ENCODE data around the gene ERMARD. TPM values are rescaled to one million over a fixed set of nuclear protein-coding genes. Genes with fewer than 3 reads are reported as not detected.

Gene ERMARD
- total RNA-seq, 1 experiment from 2014 or later: 22.0 TPM

DNA sequence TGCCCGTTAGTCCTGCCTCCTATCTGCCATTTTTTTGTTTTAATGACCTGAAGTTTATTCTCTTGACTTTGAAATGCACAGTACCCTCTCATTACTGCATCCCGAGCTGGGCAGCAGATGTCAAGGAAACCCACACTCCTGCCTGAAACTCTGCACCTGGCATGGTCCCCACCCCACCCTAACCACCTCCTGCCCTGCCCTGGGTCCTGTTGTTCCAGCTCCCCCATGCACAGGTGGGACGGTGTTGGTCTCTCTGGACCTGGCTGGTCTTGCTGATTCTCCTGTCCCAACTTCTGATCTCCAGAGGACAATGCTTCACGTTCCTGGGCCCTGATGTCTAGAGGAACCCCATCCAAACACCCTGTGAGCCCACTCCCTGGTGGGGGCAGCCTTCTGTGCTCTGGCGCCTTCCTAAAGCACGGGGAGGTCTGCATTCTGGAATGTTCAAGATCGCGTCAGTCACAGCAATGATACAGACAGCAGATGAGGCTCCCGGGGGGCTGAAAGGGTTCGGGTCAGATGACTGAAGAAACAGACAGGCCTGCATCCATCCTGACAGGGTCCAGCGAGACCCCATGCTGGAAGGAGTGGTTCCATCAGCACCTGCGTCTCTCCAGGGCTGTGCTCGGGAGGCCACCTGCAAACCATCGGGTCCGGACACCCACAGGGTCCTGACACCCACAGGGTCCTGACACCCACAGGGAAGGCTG is 73.6 kb downstream of the ERMARD start:
- no peak for TF ChIP-seq CTCF (IDR thresholded peaks at IDR 0.05; ENCODE audit: unreplicated experiment)

DNA sequence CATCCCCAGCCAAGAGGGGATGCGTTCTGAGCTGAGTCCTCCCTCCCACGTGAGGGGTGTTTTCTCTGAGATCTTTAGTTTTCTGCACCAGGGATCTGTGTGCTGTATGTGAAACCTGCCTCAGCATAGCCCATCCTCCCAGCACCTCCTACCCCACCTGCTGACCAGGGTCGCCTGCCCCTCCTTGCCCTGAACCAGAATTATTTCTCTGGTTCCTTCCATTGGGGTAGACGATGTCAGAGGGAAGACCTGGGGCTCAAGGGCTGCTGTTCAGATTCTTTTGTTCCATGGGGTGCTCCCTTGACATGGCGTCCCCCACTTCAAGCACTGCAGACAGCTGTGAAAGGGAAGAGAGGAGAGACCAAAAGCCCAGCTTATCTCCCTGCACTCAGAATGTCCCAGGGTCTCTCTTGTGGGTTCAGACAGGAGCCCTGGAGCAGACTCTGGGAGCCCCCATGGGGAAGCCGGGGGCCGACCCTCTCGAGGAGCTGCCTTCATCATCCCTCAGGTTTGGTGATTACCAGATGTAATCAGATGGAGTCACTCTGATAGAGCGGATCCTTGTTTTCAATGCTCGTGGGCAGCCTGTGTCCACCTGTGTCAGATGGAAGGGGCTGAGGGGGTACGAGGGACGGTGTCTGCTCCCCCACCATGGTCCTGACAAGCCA is 74.3 kb downstream of the ERMARD start:
- intact Hi-C loops (cut with micrococcal nuclease; ENCODE audit: unreplicated experiment): no loop called here
- TF ChIP-seq CTCF (IDR thresholded peaks at IDR 0.05; ENCODE audit: unreplicated experiment): no peak
- Mint-ChIP-seq H3K4me1 (ENCODE audit: low read depth, unreplicated experiment) (no peaks in the 10 kb centered on the region), H3K4me3 (ENCODE audit: low read depth, unreplicated experiment) (no peak overlapping the region), H3K9me3 (ENCODE audit: low read depth, unreplicated experiment) (no peaks in the 10 kb centered on the region), H3K36me3 (ENCODE audit: insufficient read depth, unreplicated experiment) (no peaks in the 10 kb centered on the region), H3K27me3 (ENCODE audit: unreplicated experiment) (peaks cover 76% of the 10 kb centered on the region), H3K27ac (ENCODE audit: unreplicated experiment) (no peak overlapping the region)
- no TSS peak for BruUV-seq (replicated peaks)
- no peak for DNase-seq
- CTCF ChIA-PET: no interaction called here

More for the DNA sequence above, 73.6 kb downstream of the ERMARD start:
- Mint-ChIP-seq H3K4me3 (ENCODE audit: low read depth, unreplicated experiment) (no peak overlapping the region), H3K27me3 (ENCODE audit: unreplicated experiment) (peaks cover 83% of the 10 kb centered on the region), H3K4me1 (ENCODE audit: low read depth, unreplicated experiment) (no peaks in the 10 kb centered on the region), H3K36me3 (ENCODE audit: insufficient read depth, unreplicated experiment) (no peaks in the 10 kb centered on the region), H3K27ac (ENCODE audit: unreplicated experiment) (no peak overlapping the region), H3K9me3 (ENCODE audit: low read depth, unreplicated experiment) (no peaks in the 10 kb centered on the region)
- CTCF ChIA-PET: no interaction called here
- BruUV-seq (replicated peaks): no TSS peak
- intact Hi-C loops (cut with micrococcal nuclease; ENCODE audit: unreplicated experiment): no loop called here
- DNase-seq: no peak

- DNase-seq: no peak
- no TSS peak for BruUV-seq (replicated peaks)
- intact Hi-C loops (cut with micrococcal nuclease; ENCODE audit: unreplicated experiment): no loop called here
- peaks cover 73% of the 10 kb centered on the region for H3K27me3 Mint-ChIP-seq (ENCODE audit: unreplicated experiment)
- peaks cover 4% of the 10 kb centered on the region for H3K4me1 Mint-ChIP-seq (ENCODE audit: low read depth, unreplicated experiment)
- CTCF ChIA-PET: no interaction called here
- H3K9me3 Mint-ChIP-seq (ENCODE audit: low read depth, unreplicated experiment): no peaks in the 10 kb centered on the region
- no peaks in the 10 kb centered on the region for H3K36me3 Mint-ChIP-seq (ENCODE audit: insufficient read depth, unreplicated experiment)
- H3K4me3 Mint-ChIP-seq (ENCODE audit: low read depth, unreplicated experiment): no peak overlapping the region
- TF ChIP-seq CTCF (IDR thresholded peaks at IDR 0.05; ENCODE audit: unreplicated experiment): no peak
- no peak overlapping the region for H3K27ac Mint-ChIP-seq (ENCODE audit: unreplicated experiment)
Measured at GRCh38 chr6:169826697-169827096, 75.3 kb downstream of the ERMARD start.

DNA sequence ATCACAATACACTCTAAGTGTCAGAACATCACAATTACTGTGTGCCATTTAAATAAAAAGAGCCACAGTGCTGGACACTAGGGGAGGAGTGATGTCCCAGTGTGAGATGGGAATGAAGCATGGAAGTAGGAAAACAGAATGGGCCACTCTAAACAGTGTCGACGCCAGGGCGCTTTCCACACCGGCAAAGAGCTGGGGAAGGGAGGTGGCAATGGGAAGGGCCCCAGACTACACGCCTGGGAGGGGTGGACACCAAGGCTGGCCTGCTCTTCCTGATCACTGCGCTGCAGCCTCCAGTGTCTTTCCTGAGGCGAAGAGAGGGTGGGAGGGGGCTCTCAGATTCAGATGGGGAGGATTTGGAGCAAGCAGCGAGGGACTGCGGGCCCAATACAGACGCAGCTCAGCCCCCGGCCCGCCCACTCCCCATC is 75.9 kb downstream of the ERMARD start:
- Mint-ChIP-seq H3K4me1 (ENCODE audit: low read depth, unreplicated experiment) (peaks cover 9% of the 10 kb centered on the region), H3K36me3 (ENCODE audit: insufficient read depth, unreplicated experiment) (no peaks in the 10 kb centered on the region), H3K27me3 (ENCODE audit: unreplicated experiment) (peaks cover 68% of the 10 kb centered on the region), H3K4me3 (ENCODE audit: low read depth, unreplicated experiment) (no peak overlapping the region), H3K9me3 (ENCODE audit: low read depth, unreplicated experiment) (no peaks in the 10 kb centered on the region), H3K27ac (ENCODE audit: unreplicated experiment) (no peak overlapping the region)
- intact Hi-C loops (cut with micrococcal nuclease; ENCODE audit: unreplicated experiment): no loop called here
- no TSS peak for BruUV-seq (replicated peaks)
- no peak for DNase-seq
- CTCF ChIA-PET: no interaction called here
- no peak for TF ChIP-seq CTCF (IDR thresholded peaks at IDR 0.05; ENCODE audit: unreplicated experiment)
